Mesenchymal stem cell (in vitro differentiated cells and primary cell): ENCODE measurements around the gene PTPA.

ENCODE experiments used
- DNase-seq: peaks from one replicate; pipeline ENCODE4 v3.0.0-alpha.2; 2013
- H2AFZ ChIP-seq: one replicate; pipeline ENCODE4 v1.6.1; 2013; ENCODE audit warnings: low read depth, mild to moderate bottlenecking, control low read depth, inconsistent platforms, low read length, moderate library complexity
- H2AK5ac ChIP-seq: 2 replicates; pipeline ENCODE4 v1.6.1; 2013; ENCODE audit warnings: low read length, moderate library complexity, mild to moderate bottlenecking, inconsistent platforms; ENCODE audit not compliant: severe bottlenecking
- H2BK120ac ChIP-seq: one replicate; pipeline ENCODE4 v1.6.1; 2013; ENCODE audit warnings: low read depth, mild to moderate bottlenecking, inconsistent platforms, low read length, moderate library complexity
- H2BK12ac ChIP-seq, 2 experiments: one replicate each; pipeline ENCODE4 v1.6.1; 2013; ENCODE audit warnings: inconsistent platforms in 2 of 2, low read length in 2 of 2, mild to moderate bottlenecking in 2 of 2, moderate library complexity in 2 of 2, control low read depth in 1 of 2
- H2BK15ac ChIP-seq: one replicate; pipeline ENCODE4 v1.6.1; 2013; ENCODE audit warnings: mild to moderate bottlenecking, low read depth, inconsistent platforms; ENCODE audit not compliant: poor library complexity, severe bottlenecking
- H2BK5ac ChIP-seq: 2 replicates; pipeline ENCODE4 v1.6.1; 2013; ENCODE audit warnings: low read depth, mild to moderate bottlenecking, low read length, control low read depth, inconsistent platforms; ENCODE audit not compliant: poor library complexity, severe bottlenecking
- H3K14ac ChIP-seq, 2 experiments: one replicate each; pipeline ENCODE4 v1.6.1; 2013; ENCODE audit warnings: inconsistent platforms in 2 of 2, low read length in 2 of 2, control low read depth in 1 of 2, mild to moderate bottlenecking in 1 of 2, moderate library complexity in 1 of 2
- H3K18ac ChIP-seq, 2 experiments: one replicate each; pipeline ENCODE4 v1.6.1; 2013; ENCODE audit warnings: inconsistent platforms in 2 of 2, low read length in 2 of 2, control low read depth in 1 of 2, low read depth in 1 of 2, mild to moderate bottlenecking in 1 of 2
- H3K23ac ChIP-seq, 2 experiments: one replicate each; pipeline ENCODE4 v1.6.1; 2013; ENCODE audit warnings: inconsistent platforms in 2 of 2, low read length in 2 of 2, mild to moderate bottlenecking in 2 of 2, moderate library complexity in 2 of 2, control low read depth in 1 of 2
- H3K27ac ChIP-seq: 2 replicates; pipeline ENCODE4 v1.5.1; 2013; ENCODE audit warnings: mild to moderate bottlenecking, moderate library complexity, low read length, control low read depth, inconsistent platforms; ENCODE audit not compliant: poor library complexity, severe bottlenecking
- H3K27me3 ChIP-seq, 2 experiments: 2 replicates each; pipeline versions ENCODE4 v1.6.1 to v1.7.0; 2013; ENCODE audit warnings: low read length in 2 of 2, mild to moderate bottlenecking in 2 of 2, moderate library complexity in 2 of 2, control low read depth in 1 of 2, inconsistent platforms in 1 of 2; ENCODE audit not compliant: control insufficient read depth in 1 of 2, insufficient read depth in 1 of 2
- H3K36me3 ChIP-seq, 2 experiments: 2 replicates each; pipeline versions ENCODE4 v1.6.1 to v1.7.0; 2013; ENCODE audit warnings: low read length in 2 of 2, control low read depth in 1 of 2, inconsistent platforms in 1 of 2, low read depth in 1 of 2, mild to moderate bottlenecking in 1 of 2; ENCODE audit not compliant: insufficient read depth in 2 of 2, control insufficient read depth in 1 of 2
- H3K4ac ChIP-seq, 2 experiments: one replicate each; pipeline ENCODE4 v1.6.1; 2013; ENCODE audit warnings: inconsistent platforms in 2 of 2, low read length in 2 of 2, mild to moderate bottlenecking in 2 of 2, moderate library complexity in 2 of 2, control low read depth in 1 of 2, low read depth in 1 of 2
- H3K4me1 ChIP-seq: 2 replicates; pipeline ENCODE4 v1.6.1; 2013; ENCODE audit warnings: low read depth, low read length, control low read depth; ENCODE audit not compliant: control insufficient read depth, insufficient read depth
- H3K4me2 ChIP-seq: 2 replicates; pipeline ENCODE4 v1.6.1; 2013; ENCODE audit warnings: low read length, mild to moderate bottlenecking, inconsistent platforms; ENCODE audit not compliant: poor library complexity, severe bottlenecking
- H3K4me3 ChIP-seq, 2 experiments: 2 replicates each; pipeline versions ENCODE4 v1.5.1 to v1.7.0; 2013; ENCODE audit warnings: low read length in 2 of 2, mild to moderate bottlenecking in 2 of 2, control low read depth in 1 of 2, low read depth in 1 of 2; ENCODE audit not compliant: insufficient read depth in 1 of 2
- H3K79me1 ChIP-seq: replicated peaks from 2 replicates; pipeline ENCODE4 v1.6.1; 2013; ENCODE audit warnings: mild to moderate bottlenecking, control low read depth, low read length, inconsistent platforms; ENCODE audit not compliant: poor library complexity, severe bottlenecking
- H3K9ac ChIP-seq: 2 replicates; pipeline ENCODE4 v1.7.0; 2013; ENCODE audit warnings: mild to moderate bottlenecking, low read length, moderate library complexity
- H3K9me3 ChIP-seq: 2 replicates; pipeline ENCODE4 v1.7.0; 2013; ENCODE audit warnings: mild to moderate bottlenecking, low read length; ENCODE audit not compliant: control insufficient read depth
- H4K8ac ChIP-seq: one replicate; pipeline ENCODE4 v1.6.1; 2013; ENCODE audit warnings: inconsistent platforms, mild to moderate bottlenecking, low read length, moderate library complexity
- H4K91ac ChIP-seq: one replicate; pipeline ENCODE4 v1.6.1; 2013; ENCODE audit warnings: mild to moderate bottlenecking, low read length, inconsistent platforms
- WGBS: methylation state at CpG from one replicate; pipeline ENCODE4 v1.1.7; 2013; ENCODE audit warnings: mixed read lengths; 5-methylcytosine and 5-hydroxymethylcytosine counted together

The PTPA gene

DNA sequence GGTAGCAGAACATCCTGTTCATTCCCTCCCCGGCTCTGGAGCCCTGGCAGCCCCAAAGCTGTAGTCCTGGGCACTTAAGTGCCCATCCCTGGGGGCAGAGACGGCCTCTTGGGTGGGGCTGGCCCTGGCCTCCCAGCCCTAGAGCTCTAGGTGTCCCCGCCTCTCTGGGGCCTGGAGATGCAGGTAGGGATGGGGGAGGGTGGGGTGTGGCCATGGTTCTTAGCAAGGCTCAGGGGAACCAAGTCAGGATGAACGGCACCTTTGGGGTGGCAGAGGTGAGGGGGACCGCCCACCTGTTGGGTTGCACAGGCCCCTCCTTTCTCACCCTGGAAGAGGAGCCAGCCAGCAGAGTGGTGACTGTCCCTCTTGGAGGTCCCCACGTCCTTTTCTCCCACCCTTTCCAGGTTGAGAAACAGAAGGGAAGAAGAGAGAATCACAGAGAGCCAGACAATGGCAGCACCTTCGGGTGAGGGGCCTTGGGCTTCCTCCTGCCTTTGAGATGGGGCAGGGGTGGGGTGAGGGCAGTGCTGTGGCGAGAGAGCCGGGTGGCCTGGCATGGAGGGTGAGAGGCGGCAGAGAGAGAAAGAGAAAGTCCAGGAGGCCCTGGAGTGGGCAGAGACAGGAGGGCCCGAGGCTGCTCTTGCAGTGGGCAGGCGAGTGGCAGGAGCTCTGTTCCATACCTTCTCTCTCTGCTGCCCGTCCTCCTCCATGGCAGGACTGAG lies 3.0 kb upstream of the PTPA start:
- Histone ChIP-seq H2BK5ac (no peak overlapping the region), H4K8ac (no peak overlapping the region), H3K79me1 (peaks cover 27% of the 10 kb centered on the region), H3K4me1 (peaks cover 15% of the 10 kb centered on the region), H3K4me2 (no peak overlapping the region), H2BK12ac (no peak overlapping the region), H3K27me3 (no peaks in the 10 kb centered on the region), H3K36me3 (peaks cover 39% of the 10 kb centered on the region in 2 experiments), H3K27ac (no peak overlapping the region), H2BK120ac (no peak overlapping the region), H3K14ac (peak overlapping the region in 1 of 2 experiments; percentile 31), H3K4ac (no peak overlapping the region), H3K9ac (no peak overlapping the region), H3K4me3 (no peak overlapping the region), H2AFZ (no peak overlapping the region), H3K23ac (no peak overlapping the region), H2AK5ac (no peak overlapping the region), H3K18ac (no peak overlapping the region), H4K91ac (no peak overlapping the region), H3K9me3 (no peaks in the 10 kb centered on the region), H2BK15ac (no peak overlapping the region)
- 94% methylated on average over 12 of the region's 13 CpGs for WGBS
- DNase-seq = no peak

DNA sequence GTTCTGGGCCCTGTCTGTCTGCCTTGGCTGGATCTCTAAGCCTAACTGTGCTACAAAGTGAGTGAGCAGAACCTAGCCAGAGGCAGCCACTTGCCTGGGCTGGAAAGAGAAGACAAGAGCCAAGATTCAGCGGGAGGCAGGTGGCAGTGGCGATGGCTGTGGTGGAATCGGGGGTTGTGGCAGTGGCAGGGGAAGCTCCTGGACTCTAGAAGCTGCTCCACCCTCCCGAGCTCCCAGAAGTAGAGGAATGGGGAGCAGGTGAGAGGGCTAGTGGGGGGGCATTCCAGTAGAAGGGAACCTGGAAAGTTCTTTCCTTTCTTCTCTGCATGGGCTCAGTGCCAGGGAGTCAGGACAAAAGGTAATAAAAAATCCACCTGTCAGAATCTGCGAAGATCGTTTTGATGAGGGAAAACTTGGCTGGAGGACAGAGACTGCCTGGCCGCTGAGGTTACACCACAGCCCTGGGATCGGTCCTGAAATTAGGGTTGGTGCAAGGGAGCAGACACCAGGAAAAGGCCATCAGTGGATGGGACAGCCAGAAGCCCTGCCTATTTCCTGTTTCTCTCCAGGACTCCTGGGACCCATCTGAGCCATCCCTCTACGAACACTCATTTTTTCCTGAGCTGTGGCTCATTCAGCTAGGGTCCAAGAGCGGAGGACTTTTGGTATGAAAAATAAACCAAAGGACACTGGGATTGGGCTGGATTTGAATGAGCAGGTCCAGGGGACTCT lies 2.2 kb upstream of the PTPA start:
- Histone ChIP-seq H2AK5ac (no peak overlapping the region), H3K27me3 (no peaks in the 10 kb centered on the region), H3K79me1 (peaks cover 30% of the 10 kb centered on the region), H3K9ac (peak overlapping the region; percentile 91), H2BK120ac (no peak overlapping the region), H3K14ac (peak overlapping the region in 1 of 2 experiments; percentile 31), H3K4me3 (peak overlapping the region in 1 of 2 experiments; percentile 99), H2AFZ (no peak overlapping the region), H2BK15ac (no peak overlapping the region), H2BK12ac (no peak overlapping the region), H3K27ac (no peak overlapping the region), H4K8ac (no peak overlapping the region), H3K4me2 (no peak overlapping the region), H3K23ac (no peak overlapping the region), H2BK5ac (no peak overlapping the region), H3K9me3 (no peaks in the 10 kb centered on the region), H3K4me1 (peaks cover 13% of the 10 kb centered on the region), H3K18ac (no peak overlapping the region), H3K4ac (no peak overlapping the region), H4K91ac (no peak overlapping the region), H3K36me3 (peaks cover 37% of the 10 kb centered on the region in 2 experiments)
- WGBS = 91% methylated on average over 10 of the region's 10 CpGs
- no peak for DNase-seq

DNA sequence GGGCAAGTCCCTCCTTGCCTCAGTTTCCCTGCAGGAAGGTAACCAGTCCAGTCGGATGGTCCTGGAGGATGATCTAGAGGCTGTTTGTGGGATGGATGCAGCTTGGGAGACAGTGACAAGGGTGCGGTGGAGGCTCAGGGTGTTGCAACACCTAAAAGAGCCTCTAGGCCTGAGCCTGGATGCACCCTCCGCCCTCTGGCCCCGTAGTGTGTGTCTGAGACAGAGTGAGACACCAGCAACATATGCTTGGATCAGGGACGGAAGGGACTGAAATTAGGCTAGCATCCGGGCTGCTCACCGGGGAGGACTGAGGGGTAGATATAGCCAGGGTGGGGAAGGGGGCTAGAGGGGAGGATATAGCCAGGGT lies 1.7 kb upstream of the PTPA start:
- no peak overlapping the region for H2BK15ac ChIP-seq
- H3K79me1 ChIP-seq = peaks cover 30% of the 10 kb centered on the region
- H3K9ac ChIP-seq = peak overlapping the region; percentile 91
- peak overlapping the region in 1 of 2 experiments; percentile 6 for H3K14ac ChIP-seq
- peak overlapping the region in 1 of 2 experiments; percentile 99 for H3K4me3 ChIP-seq
- peaks cover 13% of the 10 kb centered on the region for H3K4me1 ChIP-seq
- peaks cover 36 to 37% of the 10 kb centered on the region in 2 experiments for H3K36me3 ChIP-seq
- H3K23ac ChIP-seq = no peak overlapping the region
- no peak overlapping the region for H4K8ac ChIP-seq
- H3K4me2 ChIP-seq = no peak overlapping the region
- H2BK12ac ChIP-seq = no peak overlapping the region
- no peak overlapping the region for H3K4ac ChIP-seq
- DNase-seq = peak; percentile 34
- no peak overlapping the region for H4K91ac ChIP-seq
- no peaks in the 10 kb centered on the region for H3K9me3 ChIP-seq
- H2AFZ ChIP-seq = no peak overlapping the region
- no peak overlapping the region for H3K27ac ChIP-seq
- 76% methylated on average over 7 of the region's 7 CpGs for WGBS
- H2BK120ac ChIP-seq = no peak overlapping the region
- no peak overlapping the region for H3K18ac ChIP-seq
- no peak overlapping the region for H2AK5ac ChIP-seq
- H3K27me3 ChIP-seq = no peaks in the 10 kb centered on the region
- H2BK5ac ChIP-seq = no peak overlapping the region
